MCF 10A (cell line): Measurements from ENCODE around the gene EHD4. TPM values are rescaled to one million over a fixed set of nuclear protein-coding genes. Genes with fewer than 3 reads are reported as not detected.

Experiments used
- BruUV-seq: library from RNA; stranded (reverse); fragments of 400-500 nt; replicated peaks from 2 replicates; lab custom pipeline; 2021; lab: Mats Ljungman, UMichigan
- CTCF ChIA-PET: fragments of 300-600 bp; sonication (Branson Sonifier 250); formaldehyde crosslinking; extraction: SDS; loops from one replicate; lab custom pipeline; 2021; ENCODE audit warnings: antibody characterized with exemption, inconsistent platforms; lab: Yijun Ruan, JAX
- POLR2A ChIA-PET: fragments of 300-600, 350-650 bp; sonication (Branson Sonifier 250); formaldehyde crosslinking; extraction: SDS; loops from one replicate; lab custom pipeline; 2020; ENCODE audit warnings: antibody characterized with exemption, inconsistent platforms; lab: Yijun Ruan, JAX
- DNase-seq: peaks from one replicate; pipeline ENCODE4 v3.0.0-alpha.2; 2018; ENCODE audit not compliant: unreplicated experiment
- H3K27ac Mint-ChIP-seq: one replicate; pipeline ENCODE4 v1.8.0; 2022; ENCODE audit warnings: mild to moderate bottlenecking, low read depth, mixed read lengths; ENCODE audit not compliant: unreplicated experiment
- H3K27me3 Mint-ChIP-seq: one replicate; pipeline ENCODE4 v1.8.0; 2022; ENCODE audit warnings: mixed read lengths; ENCODE audit not compliant: insufficient read depth, unreplicated experiment
- H3K36me3 Mint-ChIP-seq: one replicate; pipeline ENCODE4 v1.8.0; 2022; ENCODE audit warnings: mild to moderate bottlenecking, moderate library complexity, mixed read lengths; ENCODE audit not compliant: insufficient read depth, unreplicated experiment
- H3K4me1 Mint-ChIP-seq: one replicate; pipeline ENCODE4 v1.8.0; 2022; ENCODE audit warnings: mixed read lengths; ENCODE audit not compliant: insufficient read depth, unreplicated experiment
- H3K4me3 Mint-ChIP-seq: one replicate; pipeline ENCODE4 v1.8.0; 2022; ENCODE audit warnings: mild to moderate bottlenecking, moderate library complexity, mixed read lengths; ENCODE audit not compliant: unreplicated experiment
- H3K9me3 Mint-ChIP-seq: one replicate; pipeline ENCODE4 v1.8.0; 2022; ENCODE audit warnings: mixed read lengths; ENCODE audit not compliant: unreplicated experiment
- CTCF ChIP-seq: fragments of 200-600 bp; IDR thresholded peaks from one replicate; pipeline ENCODE4 v1.8.0; 2022; ENCODE audit warnings: antibody characterized with exemption, mild to moderate bottlenecking; ENCODE audit not compliant: unreplicated experiment
- intact Hi-C: fragments of 100-400 bp; cut with micrococcal nuclease; formaldehyde crosslinking; loops from 2 replicates; pipeline ENCODE4 v1.14.1; 2022
- total RNA-seq: library from RNA; stranded (reverse); gene quantifications from 2 replicates; pipeline ENCODE4 v1.2.3, GENCODE V29; 2022

Gene EHD4
- total RNA-seq, 1 experiment from 2014 or later: 27.1 TPM

DNA sequence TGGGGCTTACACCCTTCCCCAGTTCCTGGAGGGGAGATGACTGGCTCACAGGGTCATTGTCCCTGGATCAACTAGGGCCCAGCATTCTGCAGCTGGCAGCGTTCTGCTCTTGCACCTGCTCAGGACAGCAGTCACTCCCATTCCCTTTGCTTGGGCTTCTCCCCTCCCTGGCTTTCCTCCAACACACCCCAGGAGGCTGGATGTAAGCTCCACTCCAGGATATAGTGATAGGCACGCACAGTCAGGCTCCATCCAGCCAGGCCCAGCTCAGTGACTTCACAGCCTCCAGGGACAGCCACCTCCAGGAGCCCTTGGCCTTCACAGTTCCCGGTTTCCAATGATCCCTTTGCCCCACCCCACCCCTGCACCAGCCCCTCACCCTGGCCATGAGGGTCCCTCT lies 80.4 kb downstream of the EHD4 start:
- intact Hi-C loops: no loop called here
- no peaks in the 10 kb centered on the region for H3K9me3 Mint-ChIP-seq
- no TSS peak for BruUV-seq
- ChIA-PET POLR2A (no interaction called here), CTCF (interaction anchor here (0.9 to 1.2 kb wide), 2 partner anchors 13 to 1131 kb away, joined by 4 to 5 read pairs; no protein-coding TSS in a partner anchor)
- H3K27me3 Mint-ChIP-seq: no peaks in the 10 kb centered on the region
- no peaks in the 10 kb centered on the region for H3K36me3 Mint-ChIP-seq
- TF ChIP-seq CTCF: no peak
- DNase-seq: no peak
- no peak overlapping the region for H3K4me3 Mint-ChIP-seq
- H3K4me1 Mint-ChIP-seq: peaks cover 6% of the 10 kb centered on the region
- H3K27ac Mint-ChIP-seq: no peak overlapping the region

GRCh38 chr15:41891226-41891625 lies 81.1 kb downstream of the EHD4 start:
- H3K27ac Mint-ChIP-seq: no peak overlapping the region
- H3K9me3 Mint-ChIP-seq: no peaks in the 10 kb centered on the region
- BruUV-seq: no TSS peak
- intact Hi-C loops: no loop called here
- H3K36me3 Mint-ChIP-seq: no peaks in the 10 kb centered on the region
- no peaks in the 10 kb centered on the region for H3K27me3 Mint-ChIP-seq
- H3K4me1 Mint-ChIP-seq: peaks cover 6% of the 10 kb centered on the region
- no peak overlapping the region for H3K4me3 Mint-ChIP-seq
- CTCF ChIA-PET: interaction anchor here (0.8 to 1.2 kb wide), 3 partner anchors 11 to 688 kb away, joined by 3 to 5 read pairs (median 4); no protein-coding TSS in a partner anchor
- no peak for DNase-seq
- POLR2A ChIA-PET: no interaction called here
- no peak for TF ChIP-seq CTCF

DNA sequence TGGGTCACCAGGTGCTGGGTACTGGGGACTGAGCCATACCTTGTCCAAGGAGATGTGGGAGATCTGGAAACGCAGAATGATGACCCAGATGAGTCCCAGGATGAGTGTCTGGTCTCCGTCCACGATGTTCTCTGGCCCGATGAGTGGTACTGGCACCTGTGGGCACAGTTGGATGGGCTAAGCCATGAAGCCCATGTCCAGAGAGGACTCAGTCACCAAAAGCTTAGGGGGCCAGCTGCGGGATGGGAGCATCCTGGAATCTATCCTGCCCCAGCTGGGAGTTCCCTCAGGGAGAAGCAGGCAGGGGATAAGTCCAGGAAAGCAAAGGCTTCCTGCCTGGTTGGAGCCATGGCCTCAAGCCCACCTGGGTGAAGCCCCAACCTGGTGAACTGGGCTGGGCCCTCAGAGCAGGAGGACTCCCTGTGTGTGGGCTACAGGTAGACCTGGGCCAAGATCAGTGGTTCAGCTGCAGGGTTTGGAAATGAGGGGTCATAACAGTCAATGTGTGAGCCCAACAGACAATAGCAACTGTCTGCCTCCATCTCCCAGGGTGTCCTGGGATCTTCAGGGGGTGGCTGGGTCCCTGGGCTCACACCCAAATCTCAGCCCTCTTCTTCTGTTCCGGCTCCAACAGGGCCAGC lies 82.2 kb downstream of the EHD4 start:
- no peaks in the 10 kb centered on the region for H3K9me3 Mint-ChIP-seq
- POLR2A ChIA-PET: interaction anchor here (0.5 to 0.6 kb wide), 2 partner anchors 164 to 890 kb away, joined by 3 to 4 read pairs; no protein-coding TSS in a partner anchor
- no TSS peak for BruUV-seq
- no peak overlapping the region for H3K27ac Mint-ChIP-seq
- H3K4me3 Mint-ChIP-seq: no peak overlapping the region
- TF ChIP-seq CTCF: no peak
- peaks cover 2% of the 10 kb centered on the region for H3K4me1 Mint-ChIP-seq
- DNase-seq: no peak
- no peaks in the 10 kb centered on the region for H3K36me3 Mint-ChIP-seq
- intact Hi-C loops: no loop called here
- no peaks in the 10 kb centered on the region for H3K27me3 Mint-ChIP-seq
- CTCF ChIA-PET: no interaction called here

- BruUV-seq: no TSS peak
- Mint-ChIP-seq H3K4me3 (no peak overlapping the region), H3K9me3 (no peaks in the 10 kb centered on the region), H3K36me3 (no peaks in the 10 kb centered on the region), H3K27ac (no peak overlapping the region), H3K4me1 (no peaks in the 10 kb centered on the region), H3K27me3 (no peaks in the 10 kb centered on the region)
- ChIA-PET CTCF (no interaction called here), POLR2A (no interaction called here)
- TF ChIP-seq CTCF: no peak
- intact Hi-C loops: no loop called here
- DNase-seq: no peak
Observed at GRCh38 chr15:41888662-41889253, 83.6 kb downstream of the EHD4 start.
